GM21390 (cell line): ENCODE measurements around the gene GRB10.

Experiments
- ATAC-seq: cut with Tn5 transposase; IDR thresholded peaks from one replicate; pipeline ENCODE4 v1.9.1; 2021; ENCODE audit not compliant: unreplicated experiment

Gene GRB10

DNA sequence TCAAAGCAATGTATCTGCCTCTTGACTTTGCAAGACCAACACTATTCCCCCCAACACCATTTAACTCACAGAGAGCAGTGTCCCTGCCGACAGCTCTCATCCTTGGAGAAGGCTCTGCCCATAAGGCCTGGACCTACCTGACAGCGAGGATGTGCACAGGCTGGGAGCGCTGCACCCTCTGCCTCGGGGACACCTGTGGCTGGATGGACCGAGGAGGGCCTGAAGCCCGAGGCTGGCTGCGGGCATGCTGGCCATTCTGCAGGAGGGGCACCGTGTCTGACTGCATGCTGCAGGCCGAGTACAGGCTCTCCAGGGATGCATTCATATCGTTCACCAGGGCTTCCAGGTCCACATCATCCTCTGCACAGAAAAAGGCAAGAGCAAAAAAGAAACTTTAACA is 108.4 kb downstream of the GRB10 start:
- ATAC-seq, result no peak

DNA sequence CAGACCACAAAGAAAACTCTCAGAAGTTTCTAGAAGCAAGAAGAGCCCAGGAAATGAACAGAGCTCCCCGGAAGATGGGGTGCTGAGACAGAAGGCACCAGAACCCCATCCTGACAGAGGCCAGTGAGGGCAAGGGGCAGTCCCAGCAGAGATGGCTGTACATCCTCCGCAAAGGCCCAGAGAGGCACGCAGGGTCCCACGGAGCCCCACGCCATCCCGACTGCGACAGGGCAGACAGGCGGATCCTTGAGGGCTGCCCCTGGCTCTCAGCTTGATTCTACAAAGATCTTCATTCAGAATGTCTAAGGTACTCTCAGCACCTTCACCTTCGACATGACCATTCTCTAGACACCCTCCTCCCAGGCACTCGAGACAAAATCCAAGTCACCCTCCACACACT is 109.6 kb downstream of the GRB10 start:
- no peak for ATAC-seq

DNA sequence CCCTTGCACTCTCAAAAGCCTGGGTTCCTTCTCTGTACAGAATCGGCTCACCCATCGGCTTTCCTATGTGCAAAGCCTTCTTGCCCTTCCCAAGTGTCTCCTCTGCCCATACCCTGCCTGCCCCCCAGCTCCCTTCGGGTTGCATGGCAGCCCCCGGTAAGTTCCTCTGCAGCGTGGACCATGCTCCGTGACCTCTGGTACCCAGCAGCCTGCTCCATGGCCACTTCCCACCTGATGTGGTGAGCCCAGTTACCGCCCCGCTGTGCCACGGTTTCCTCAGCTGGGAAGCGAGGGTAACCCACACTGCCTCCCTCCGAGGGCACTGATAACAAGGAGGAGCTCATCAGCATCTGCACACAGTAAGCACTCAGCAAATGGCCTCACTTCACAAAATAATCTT is 110.7 kb downstream of the GRB10 start:
- ATAC-seq, result no peak

DNA sequence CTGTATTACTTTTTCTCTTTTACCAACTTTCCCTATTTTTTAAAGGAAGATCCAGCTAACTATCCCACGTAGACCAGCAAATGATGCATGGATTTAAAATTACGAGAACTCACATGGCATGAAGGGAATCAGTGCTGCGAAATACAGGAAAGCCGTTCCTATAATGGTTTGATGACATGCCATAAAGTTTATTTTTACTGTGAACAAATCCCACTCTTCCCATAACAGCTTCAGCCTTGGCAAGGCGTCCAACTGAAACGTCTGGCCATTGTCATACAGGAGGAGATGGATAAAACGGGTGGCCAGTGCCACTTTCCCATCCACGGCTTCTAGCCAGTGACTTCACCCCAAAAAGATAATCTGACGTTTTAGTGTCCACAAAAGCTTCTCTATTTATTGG is 111.3 kb downstream of the GRB10 start:
- no peak for ATAC-seq

DNA sequence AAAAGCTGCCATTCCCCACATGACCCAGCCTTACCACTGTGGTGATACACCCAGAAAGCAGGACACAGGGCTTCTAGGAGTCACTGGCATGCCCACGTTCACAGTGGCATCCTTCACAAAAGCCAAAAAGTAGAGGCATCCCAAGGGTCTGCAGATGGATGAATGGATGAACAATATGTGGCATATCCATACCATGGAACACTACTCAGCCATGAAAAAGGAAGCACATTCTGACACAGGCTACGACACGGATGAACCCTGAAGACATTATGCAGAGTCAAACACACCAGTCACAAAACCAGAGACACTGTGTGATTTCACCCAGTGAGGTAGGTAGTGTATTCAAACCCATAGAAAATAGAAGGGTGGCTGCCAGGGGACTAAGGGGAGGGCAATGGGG is 112.8 kb downstream of the GRB10 start:
- no peak for ATAC-seq

DNA sequence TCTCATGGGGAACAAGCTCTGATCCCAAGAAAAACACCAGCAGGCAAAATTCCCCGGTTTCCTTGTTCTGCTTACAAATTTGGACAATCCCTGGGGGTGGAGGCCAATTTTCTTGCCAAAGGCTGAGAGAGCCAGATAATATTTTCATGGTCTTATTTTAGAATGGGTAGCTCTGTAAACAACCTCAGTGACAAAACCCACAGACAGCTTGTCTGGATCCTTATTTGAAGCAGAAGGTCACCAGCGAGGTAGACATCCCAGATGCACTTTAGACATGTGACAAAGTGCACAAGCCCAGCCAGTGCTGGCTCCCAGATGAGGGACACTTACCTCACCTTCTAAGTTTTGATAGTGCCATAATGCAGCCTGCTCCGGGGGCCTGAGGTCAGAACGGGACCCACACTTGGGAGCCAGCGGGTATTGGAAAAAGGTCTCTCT is 114.9 kb downstream of the GRB10 start:
- ATAC-seq, result no peak

DNA sequence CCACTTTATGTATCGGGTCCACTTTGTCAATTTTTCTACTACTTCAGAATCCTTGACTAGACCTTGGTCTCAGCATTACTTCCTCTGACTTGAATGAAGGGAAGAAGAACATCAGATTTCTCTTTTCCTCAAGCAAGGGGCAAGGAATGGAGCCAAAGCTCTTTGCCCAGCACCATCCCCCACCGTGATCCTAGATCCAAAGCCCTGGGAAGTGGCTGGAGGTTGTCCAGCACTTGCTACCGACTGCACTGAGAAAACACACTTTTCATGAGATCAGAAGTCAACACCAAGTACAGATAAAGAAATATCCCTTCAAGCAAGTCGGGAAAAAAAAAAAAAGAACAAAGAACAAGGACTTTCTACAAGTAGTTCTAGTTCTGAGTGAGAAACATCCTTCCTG is 115.4 kb downstream of the GRB10 start:
- ATAC-seq, result no peak

DNA sequence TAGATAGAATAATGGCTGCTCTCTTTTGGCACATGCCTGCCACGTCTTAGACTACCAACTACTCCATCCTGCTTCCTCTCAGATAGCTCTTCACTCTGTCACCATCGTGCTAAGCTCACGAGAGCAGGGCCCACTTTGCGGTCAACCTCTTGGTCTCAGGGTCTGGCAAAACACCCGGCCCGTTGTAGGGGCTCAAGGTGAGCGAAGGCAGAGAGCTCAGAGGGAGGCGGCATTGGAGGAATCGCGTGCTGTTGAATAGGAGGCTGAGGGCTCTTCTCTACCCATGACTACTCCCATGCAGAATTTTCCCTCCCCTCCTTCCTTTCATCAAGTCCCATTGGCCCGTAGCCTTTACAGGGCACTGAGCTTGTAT is 116.6 kb downstream of the GRB10 start:
- no peak for ATAC-seq

DNA sequence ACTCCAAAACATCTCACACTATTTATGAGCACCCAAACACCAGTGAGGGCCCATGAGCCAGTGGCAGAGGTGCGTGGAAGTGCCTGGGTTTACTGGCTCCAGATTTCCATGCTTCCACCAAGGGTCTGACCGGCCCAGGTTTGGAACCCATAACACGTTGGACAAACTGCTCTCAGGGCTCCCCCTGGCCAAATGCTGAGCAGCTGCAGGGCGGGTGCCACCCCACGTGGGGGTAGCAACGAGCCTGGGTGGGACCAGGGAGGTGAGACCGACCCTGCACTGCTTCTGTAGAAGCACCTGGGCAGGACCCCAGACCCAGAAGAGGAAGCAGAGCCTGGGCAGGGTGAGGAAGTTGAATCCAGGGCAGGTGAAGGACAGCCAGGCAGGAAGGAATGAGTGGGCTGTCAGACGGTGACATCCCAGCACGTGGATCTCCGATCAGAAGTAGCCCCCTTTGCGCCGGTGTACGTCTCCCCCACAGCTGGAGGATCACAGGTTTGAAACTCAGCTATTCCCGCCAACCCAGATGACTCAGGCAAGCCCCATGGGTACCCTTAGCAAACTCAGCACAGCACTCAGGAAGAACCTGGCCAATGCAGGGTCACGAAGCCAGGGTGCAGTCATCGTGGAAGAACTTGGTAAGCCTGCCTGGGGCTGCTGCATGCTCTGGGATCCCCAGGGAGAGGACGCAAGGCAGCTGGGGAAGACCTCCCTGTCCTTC is 117.1 kb downstream of the GRB10 start:
- peak; percentile 3 for ATAC-seq

DNA sequence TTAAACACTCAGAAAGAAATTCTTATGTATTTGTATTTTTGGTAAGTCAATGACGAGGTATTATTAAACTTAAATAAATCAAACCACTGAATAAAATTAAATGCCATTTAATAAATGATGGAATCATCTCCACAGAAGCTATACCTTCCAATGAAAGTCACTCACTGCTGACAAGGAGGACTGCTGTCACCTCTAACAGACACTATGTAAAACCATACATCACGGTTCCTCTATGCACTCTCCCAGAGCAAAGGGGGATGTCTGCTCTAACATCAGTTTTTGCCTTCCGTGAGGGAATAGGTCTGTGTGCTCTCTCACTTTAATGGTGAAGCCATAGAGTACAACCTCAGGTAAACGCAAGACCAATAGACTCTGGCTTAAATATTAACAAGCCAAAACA is 117.8 kb downstream of the GRB10 start:
- peak; percentile 24 for ATAC-seq

DNA sequence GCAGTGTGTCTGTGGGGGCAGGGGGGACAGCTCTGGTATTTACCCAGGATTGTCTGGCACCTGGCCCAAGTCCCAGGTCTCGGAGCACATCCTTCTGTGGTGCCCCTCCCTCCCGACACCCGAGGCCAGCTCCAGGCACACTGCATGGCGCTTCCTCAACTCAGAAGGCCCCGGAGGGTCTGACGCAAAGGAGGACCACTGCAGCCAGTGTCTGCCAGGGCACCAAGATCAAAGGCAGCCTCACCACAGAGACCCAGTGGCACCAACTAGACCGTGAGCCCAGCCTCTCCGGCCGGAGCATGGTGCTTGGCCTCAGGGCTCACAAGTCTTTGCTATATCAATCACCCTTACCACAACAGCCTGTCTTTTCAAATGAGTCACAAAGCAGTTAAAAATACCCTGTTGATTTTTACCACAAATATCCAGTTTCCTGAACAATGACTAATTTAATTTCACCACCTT is 118.2 kb downstream of the GRB10 start:
- peak; percentile 50 for ATAC-seq

DNA sequence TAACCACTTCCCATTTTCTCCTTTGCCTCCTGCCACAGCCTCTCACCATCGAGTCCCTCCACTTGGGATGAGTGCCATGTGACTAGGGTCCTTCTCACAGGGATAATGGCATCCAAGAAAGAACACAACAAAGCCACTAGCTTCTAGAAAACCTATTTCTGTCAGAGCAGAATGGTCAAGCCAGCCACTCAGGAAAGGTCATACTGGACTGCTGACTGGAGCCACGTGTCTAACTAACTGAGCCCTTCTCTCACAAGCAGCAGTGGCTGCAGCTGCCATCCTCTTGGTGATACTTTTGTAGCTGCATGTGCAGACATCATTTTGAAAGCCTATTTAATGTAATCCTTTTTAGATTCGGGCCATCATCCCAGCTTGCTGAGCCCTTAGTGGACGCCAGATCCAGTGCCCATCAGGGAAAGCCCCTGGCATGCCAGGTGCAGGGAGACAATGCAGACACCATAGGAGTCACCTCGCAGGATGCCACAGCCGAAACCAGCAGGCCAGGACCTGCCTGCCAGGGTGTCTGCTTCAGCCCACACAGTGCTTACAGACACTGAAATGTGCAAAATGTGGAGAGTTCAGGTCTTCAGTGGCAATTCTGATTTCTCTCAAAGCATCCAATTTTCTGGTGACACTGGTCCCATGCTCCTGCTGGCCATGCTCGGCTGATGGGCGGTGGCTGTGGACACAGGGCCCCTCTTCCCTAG is 119.1 kb downstream of the GRB10 start:
- no peak for ATAC-seq

DNA sequence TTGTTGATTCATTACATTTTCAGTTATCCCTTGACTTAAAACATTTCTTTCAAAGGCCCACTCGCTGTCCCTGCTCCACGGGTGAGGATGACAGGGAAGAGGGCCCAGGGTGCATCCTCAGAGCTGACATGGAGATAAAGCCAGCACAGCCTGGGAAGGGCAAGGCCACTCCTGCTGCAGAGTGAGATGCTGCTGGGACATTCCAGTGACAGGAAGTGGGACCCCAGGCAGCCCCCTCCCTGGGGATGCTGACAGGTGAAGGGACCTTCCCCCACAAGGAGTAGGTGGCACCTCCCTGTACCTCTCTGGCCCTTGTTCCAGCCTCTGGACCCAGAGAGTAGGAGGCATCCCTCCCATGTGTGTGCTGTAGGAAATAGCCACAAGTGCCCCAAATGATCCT is 119.7 kb downstream of the GRB10 start:
- ATAC-seq, result no peak

DNA sequence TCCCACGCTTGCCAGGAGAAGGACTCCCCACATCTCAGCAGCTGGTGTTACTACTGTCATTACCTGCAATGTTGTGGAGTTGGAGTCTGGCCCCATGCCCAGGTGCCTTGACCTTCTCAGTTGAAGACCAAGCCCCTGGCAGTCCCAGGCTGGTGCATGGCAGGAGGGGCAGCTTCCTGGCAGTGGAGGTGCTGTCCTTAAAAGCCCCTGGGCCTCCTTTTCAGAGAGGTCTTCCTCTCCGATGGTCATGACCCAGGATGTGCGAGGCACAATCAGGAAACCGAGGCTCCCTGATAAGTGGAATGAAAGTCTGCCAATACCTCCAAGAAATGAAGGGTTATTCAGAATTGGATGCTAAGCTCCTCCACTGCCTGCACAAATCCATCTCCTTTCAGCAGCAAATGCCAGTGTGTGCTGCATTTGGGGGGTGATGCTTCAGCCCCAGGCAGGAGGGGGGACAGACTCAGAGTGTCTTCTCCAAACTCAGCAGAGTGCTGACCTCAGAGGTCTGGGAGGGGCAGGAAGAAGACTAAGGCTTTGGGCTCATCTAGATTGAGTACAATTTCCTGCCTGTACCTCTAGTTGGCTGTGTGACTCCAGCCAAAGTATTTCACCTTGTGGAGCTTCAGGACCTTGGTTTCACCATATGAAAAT is 120.5 kb downstream of the GRB10 start:
- ATAC-seq, result no peak

DNA sequence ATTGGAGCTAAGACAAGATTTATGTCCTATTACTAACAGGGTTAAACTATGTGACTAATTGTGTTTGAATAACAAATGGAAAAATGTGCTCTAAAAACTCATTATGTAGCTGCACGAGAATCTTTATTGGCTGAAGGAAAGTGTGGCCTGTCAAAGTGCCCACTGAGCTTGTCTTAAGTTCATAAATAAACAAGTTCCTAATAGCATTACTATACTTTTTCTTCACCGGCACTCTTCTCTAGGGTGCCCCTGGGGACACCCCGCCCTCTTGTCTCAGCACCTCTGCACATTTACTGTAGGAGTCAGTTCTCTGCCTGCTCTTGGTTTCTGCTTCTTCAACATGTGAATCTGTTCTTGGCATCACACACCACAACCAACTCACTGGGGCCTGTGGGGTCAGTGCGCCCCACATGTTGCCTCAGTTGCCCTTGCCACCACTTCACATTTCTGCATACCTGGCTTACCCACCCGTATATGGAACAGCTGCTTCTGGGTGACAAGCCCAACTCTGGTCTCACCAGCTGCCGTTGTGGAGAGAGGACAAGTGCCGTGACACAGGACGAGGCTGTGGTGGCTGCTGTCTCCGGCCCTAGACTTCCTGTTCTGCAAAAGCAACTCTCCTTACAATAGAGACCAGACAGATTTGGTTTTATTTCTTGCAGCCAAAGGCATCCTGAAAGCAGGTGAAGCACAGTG is 121.2 kb downstream of the GRB10 start:
- peak; percentile 59 for ATAC-seq

DNA sequence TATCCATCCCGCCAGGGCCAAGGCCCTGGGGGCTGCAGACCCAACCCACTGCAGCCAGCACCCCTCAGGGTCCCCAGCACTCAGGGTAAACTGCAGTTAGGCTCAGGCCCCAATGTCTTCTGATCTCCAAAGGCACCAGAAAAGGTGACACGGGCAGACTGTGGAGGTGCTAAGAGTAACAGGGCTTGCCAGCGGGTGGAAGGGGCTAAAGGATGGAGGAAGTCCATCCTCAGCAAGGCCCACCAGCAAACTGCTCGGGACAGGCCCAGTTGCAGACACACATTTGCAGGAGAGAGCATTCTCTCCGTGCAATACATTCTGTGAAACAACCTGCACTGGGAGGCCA is 121.9 kb downstream of the GRB10 start:
- no peak for ATAC-seq

DNA sequence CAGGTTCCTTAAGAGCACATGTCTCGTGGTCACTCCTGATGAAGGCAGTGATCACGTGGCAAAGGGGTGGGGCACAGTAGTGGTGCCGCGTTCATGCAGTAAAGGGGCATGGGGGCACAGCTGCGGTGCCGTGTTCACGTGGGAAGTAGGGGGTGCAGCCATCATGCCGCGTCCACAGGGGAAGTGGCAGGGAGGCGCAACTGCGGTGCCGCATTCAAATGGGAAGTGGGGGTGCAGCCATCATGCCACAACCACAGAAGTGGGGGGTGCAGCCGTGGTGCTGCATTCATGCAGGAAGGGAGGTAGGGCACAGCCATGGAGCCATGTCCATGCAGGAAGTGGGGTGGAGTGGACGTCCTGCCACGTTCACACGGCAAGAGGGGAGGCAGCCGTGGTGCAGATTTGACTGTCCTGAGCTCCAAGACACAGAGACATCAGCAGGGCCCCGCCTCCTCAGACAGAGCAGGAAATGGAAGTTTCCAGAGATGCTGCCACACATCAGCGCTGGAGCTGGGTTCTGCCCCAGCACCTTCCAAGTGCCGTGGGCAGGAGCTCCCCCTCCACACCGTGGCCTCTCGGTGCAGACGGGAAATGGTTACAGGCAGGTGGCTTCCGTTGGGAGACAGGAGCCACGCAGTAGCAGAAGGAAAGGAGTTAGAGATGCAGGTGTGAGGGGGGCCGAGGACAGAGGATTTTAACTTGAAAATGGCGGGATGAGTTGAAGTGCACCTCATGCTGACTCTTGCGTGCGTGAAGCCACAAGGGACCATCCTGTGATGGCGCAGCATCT is 122.5 kb downstream of the GRB10 start:
- ATAC-seq, result no peak

DNA sequence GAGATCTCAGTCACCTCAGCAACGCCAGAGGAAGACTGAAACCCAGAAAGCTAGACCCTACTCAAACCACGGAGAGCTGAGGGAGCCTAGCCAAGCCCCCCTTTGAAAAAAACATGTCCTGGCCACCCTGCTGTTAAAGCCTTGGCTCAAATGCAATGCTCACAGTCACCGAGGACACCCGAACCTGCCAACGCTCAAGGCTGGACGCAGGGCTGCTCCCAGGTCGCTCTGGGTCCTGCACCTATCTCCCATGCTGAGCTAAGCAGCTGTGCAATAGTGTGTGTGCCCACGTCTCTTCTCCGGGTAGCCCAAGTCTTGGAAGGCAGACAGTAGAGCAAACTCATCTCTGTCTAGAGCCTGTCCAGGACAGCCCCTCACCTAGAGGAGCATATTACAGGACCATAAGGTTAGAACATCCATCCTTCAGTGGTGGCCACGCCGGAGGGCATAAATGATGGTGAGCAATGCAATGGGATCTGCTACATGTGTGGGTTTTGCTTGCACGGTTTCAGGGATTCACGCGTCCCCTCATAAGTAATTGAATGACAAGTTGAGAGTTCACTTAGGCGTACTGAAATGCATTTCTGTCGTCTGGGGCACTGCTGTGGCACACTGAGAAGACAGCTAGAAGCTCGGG is 123.2 kb downstream of the GRB10 start:
- no peak for ATAC-seq

DNA sequence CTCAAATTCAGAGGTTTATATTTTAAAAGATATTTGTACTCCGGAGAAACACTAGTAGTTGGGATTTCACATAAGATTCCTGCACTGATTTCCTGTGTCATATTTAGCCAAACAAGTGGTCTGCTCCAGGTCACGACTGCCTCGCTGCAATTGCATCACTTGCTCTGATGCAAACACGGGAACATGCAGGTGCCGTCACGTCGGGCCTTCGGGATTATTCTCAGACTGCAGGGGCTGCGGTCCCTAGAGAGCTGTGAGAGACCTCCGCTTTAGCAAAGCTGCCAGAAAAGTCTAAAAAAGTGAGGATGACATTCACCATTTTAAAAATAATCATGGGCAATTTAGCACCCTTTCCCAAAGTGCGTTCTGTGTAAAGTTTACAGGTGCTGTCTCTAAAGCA is 124.0 kb downstream of the GRB10 start:
- ATAC-seq, result no peak

DNA sequence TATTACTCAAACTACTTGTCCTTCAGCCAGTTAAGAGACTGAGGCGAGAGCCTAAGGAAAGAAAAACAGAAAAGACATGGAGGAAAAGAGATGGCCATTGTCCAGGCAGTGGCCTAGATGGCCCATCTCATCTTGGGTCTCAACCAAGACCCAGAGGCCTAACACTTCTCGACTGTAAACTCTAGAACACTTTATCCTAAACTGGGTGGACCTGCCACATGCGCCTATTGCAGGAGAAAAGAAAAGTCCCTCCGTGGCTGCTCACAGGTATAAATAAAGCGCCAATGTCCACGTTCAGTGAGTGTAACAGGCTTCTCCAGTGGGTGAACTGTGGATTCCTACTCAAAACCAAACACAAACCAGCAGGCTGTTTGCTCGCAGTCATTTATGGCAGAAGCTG is 124.8 kb downstream of the GRB10 start:
- no peak for ATAC-seq
